K562 (cell line): ENCODE measurements around the gene METTL22. TPM values are rescaled to one million over a fixed set of nuclear protein-coding genes. Genes with fewer than 3 reads are reported as not detected.

Source experiments
- ASH1L ChIP-seq: fragments of 450-650 bp; IDR thresholded peaks from 2 replicates; pipeline ENCODE4 v1.6.1; 2018; ENCODE audit warnings: borderline replicate concordance, mild to moderate bottlenecking, low read depth; ENCODE audit not compliant: partially characterized antibody
- CHD7 ChIP-seq: fragments of 200-600 bp; sonication (generic); IDR thresholded peaks from one replicate; pipeline ENCODE4 v1.6.1; 2012; ENCODE audit warnings: mild to moderate bottlenecking, low read depth, low read length, inconsistent platforms
- MCM5 ChIP-seq: fragments of 450-650 bp; IDR thresholded peaks from 2 replicates; pipeline ENCODE4 v1.6.1; 2016; ENCODE audit warnings: low read depth
- REST ChIP-seq, 2 experiments: fragments of 450-650 bp; formaldehyde crosslinking in 1 of 2; IDR thresholded peaks; 2 replicates each; pipeline versions ENCODE4 v1.4.0 to v1.6.1; 2014 to 2020; ENCODE audit warnings: mild to moderate bottlenecking in 2 of 2, borderline replicate concordance in 1 of 2, low read depth in 1 of 2
- ZNF354B ChIP-seq: fragments of 250-450 bp; sonication (Bioruptor Pico); IDR thresholded peaks from 2 replicates; pipeline ENCODE4 v1.4.0; 2020
- polyA plus RNA-seq, 8 experiments: library from polyadenylated mRNA; depleted of rRNA in 4 of 8; stranded (reverse) in 5 of 8; unstranded in 3 of 8; fragments of >200 nt; fragmentation: Nextera tagmentation in 2 of 8; fragmentation: Illumina TruSeq in 1 of 8; extraction: Ambion mirVana in 2 of 8; extraction: Trizol in 1 of 8; gene quantifications; 2 replicates each; pipeline versions ENCODE4 v1.2.1 to v1.2.3, GENCODE V29; 2011 to 2014; ENCODE audit warnings: inconsistent platforms in 1 of 8, missing spikeins in 1 of 8
- total RNA-seq, 7 experiments: library from RNA; depleted of rRNA in 6 of 7; stranded (reverse); fragments of >200 nt in 6 of 7; fragmentation: Illumina TruSeq in 2 of 7; extraction: Trizol in 2 of 7; gene quantifications; 2 replicates each; pipeline versions ENCODE4 v1.2.1 to v1.2.3, GENCODE V29; 2011 to 2021; ENCODE audit warnings: low replicate concordance in 1 of 7

Gene METTL22
- total and polyA plus RNA-seq, 9 of the 15 experiments (the other 6 are each of a cell fraction or from before 2014, with no cell fraction given): 6.9 to 33.2 (median 18.5) TPM

GRCh38 chr16:8594149-8594666, 27.3 kb upstream of the METTL22 start (continued):
- TF ChIP-seq REST (IDR thresholded peaks at IDR 0.05; ENCODE audit: borderline replicate concordance) (no peak), REST (CRISPR knock-in tag; IDR thresholded peaks at IDR 0.05; ENCODE audit: low read depth) (no peak), CHD7 (no peak), MCM5 (no peak), ZNF354B (CRISPR knock-in tag) (no peak), ASH1L (no peak)
